Gastroesophageal sphincter (tissue), 4 donors: ENCODE results near the gene RAB7B. TPM values are rescaled to one million over a fixed set of nuclear protein-coding genes. Genes with fewer than 3 reads are reported as not detected.

Experiments used
- ATAC-seq: fragments of 150-250 bp; one replicate; pipeline ENCODE4 v1.9.1; 2016; ENCODE audit warnings: mild to moderate bottlenecking, moderate library complexity
- H3K27ac ChIP-seq, 4 donors: fragments of 200-600 bp; sonication (generic) in 3 of 4; 1 replicate in 3 of 4; 2 replicates in 1 of 4; pipeline ENCODE4 v1.5.1; 2016 to 2019
- H3K27me3 ChIP-seq: fragments of 200-600 bp; sonication (generic); one replicate; pipeline ENCODE4 v1.5.1; 2019
- H3K36me3 ChIP-seq, 2 donors: fragments of 200-600 bp; sonication (generic); one replicate each; pipeline ENCODE4 v1.5.1; 2019; ENCODE audit warnings: control low read depth in 1 of 2
- H3K4me1 ChIP-seq, 3 donors: fragments of 200-600 bp; sonication (generic); 1 replicate in 2 of 3; 2 replicates in 1 of 3; pipeline ENCODE4 v1.5.1; 2016 to 2019; ENCODE audit warnings: control low read depth in 2 of 3
- H3K4me3 ChIP-seq, 2 donors: fragments of 200-600 bp; sonication (generic); one replicate each; pipeline ENCODE4 v1.5.1; 2019; ENCODE audit warnings: mild to moderate bottlenecking in 1 of 2, moderate library complexity in 1 of 2
- H3K9me3 ChIP-seq, 3 donors: fragments of 200-600 bp; sonication (generic); one replicate each; pipeline ENCODE4 v1.5.1; 2017 to 2019; ENCODE audit warnings: control low read depth in 2 of 3
- EP300 ChIP-seq: sonication (generic); formaldehyde crosslinking; IDR thresholded peaks from one replicate; pipeline ENCODE4 v1.6.1; 2017; ENCODE audit warnings: antibody characterized with exemption, mild to moderate bottlenecking
- POLR2A ChIP-seq, 2 donors: fragments of 450-650 bp; IDR thresholded peaks; one replicate each; pipeline ENCODE4 v1.6.1; 2017; ENCODE audit warnings: antibody characterized with exemption in 2 of 2, mild to moderate bottlenecking in 2 of 2, moderate library complexity in 1 of 2
- POLR2AphosphoS5 ChIP-seq: sonication (generic); formaldehyde crosslinking; IDR thresholded peaks from one replicate; pipeline ENCODE4 v1.6.1; 2017; ENCODE audit warnings: antibody characterized with exemption
- WGBS, 2 donors: methylation state at CpG; one replicate each; pipeline ENCODE4 v1.1.5; 2018; ENCODE audit warnings: low coverage in 1 of 2; 5-methylcytosine and 5-hydroxymethylcytosine counted together
- total RNA-seq, 4 donors: library from RNA; depleted of rRNA; stranded (reverse); fragments of >200 nt; gene quantifications; one replicate each; pipeline ENCODE4 v1.1.0, GENCODE V29; 2016
- TF ChIP-seq, protein P1 (sequence below), 4 experiments: fragments of 200-600 bp in 2 of 4; fragments of 450-650 bp in 2 of 4; sonication (generic) in 1 of 4; IDR thresholded peaks; one replicate each; pipeline ENCODE4 v1.5.1; 2017 to 2019; ENCODE audit warnings: antibody characterized with exemption in 4 of 4, mild to moderate bottlenecking in 2 of 4, moderate library complexity in 2 of 4

Gene RAB7B
- total RNA-seq, 4 donors from 2014 or later: 0.78 to 2.4 (median 2.0) TPM

DNA sequence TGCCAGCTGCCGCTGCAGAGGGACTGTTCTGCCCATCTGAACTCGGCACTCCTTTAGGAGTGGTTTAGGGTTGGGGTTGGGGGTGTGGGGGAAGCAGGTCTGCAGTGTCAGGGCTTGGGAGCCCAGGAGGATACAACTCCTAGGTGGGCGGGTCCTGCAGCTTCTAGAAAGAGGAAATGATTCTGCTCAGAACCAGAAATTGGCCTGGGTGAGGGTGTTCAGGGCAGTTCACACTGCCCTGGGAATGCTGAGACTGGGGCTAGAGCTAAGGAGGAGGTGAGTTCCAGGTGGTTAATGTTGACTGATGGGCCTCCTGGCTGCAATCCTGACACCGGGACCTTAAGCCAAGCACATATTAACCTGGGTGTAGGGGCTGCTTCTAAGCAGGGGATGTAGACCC lies 55.2 kb downstream of the RAB7B start:
- Histone ChIP-seq H3K9me3 (no peaks in the 10 kb centered on the region), H3K27me3 (peaks cover 25% of the 10 kb centered on the region), H3K27ac (no peak overlapping the region), H3K36me3 (no peaks in the 10 kb centered on the region), H3K4me3 (no peak overlapping the region), H3K4me1 (no peaks in the 10 kb centered on the region)
- no CpG with 5 or more reads among the region's 4 CpGs for WGBS, 2 donors
- TF ChIP-seq POLR2A (IDR thresholded peaks at IDR 0.05) (no peak), POLR2AphosphoS5 (no peak), EP300 (no peak)
- TF ChIP-seq, protein P1, sequence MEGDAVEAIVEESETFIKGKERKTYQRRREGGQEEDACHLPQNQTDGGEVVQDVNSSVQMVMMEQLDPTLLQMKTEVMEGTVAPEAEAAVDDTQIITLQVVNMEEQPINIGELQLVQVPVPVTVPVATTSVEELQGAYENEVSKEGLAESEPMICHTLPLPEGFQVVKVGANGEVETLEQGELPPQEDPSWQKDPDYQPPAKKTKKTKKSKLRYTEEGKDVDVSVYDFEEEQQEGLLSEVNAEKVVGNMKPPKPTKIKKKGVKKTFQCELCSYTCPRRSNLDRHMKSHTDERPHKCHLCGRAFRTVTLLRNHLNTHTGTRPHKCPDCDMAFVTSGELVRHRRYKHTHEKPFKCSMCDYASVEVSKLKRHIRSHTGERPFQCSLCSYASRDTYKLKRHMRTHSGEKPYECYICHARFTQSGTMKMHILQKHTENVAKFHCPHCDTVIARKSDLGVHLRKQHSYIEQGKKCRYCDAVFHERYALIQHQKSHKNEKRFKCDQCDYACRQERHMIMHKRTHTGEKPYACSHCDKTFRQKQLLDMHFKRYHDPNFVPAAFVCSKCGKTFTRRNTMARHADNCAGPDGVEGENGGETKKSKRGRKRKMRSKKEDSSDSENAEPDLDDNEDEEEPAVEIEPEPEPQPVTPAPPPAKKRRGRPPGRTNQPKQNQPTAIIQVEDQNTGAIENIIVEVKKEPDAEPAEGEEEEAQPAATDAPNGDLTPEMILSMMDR (IDR thresholded peaks at IDR 0.05): no peak
- no peak for ATAC-seq

DNA sequence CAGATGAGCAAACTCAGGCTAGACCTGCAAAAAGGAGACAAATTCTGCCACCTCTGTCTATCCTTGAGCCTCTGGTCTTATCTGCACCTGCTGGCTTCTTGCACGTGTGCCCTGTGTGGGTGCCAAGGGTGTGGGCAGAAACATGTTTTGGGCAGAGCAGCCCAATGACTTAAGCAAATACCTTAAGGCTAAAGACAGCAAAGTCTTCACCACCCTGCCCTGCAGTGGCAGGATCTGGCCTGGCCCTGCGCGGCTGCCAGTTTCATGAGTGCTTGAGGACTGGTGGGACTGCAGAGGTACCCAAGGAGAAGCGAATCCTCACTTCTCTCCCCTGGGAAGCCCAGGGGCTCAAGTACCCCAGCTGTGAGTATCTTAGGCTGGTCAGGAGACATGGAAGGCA lies 56.2 kb downstream of the RAB7B start:
- Histone ChIP-seq H3K27me3 (peaks cover 35% of the 10 kb centered on the region), H3K9me3 (no peaks in the 10 kb centered on the region), H3K4me1 (no peaks in the 10 kb centered on the region), H3K4me3 (no peak overlapping the region), H3K36me3 (no peaks in the 10 kb centered on the region), H3K27ac (no peak overlapping the region)
- TF ChIP-seq POLR2A (IDR thresholded peaks at IDR 0.05): no peak
- TF ChIP-seq POLR2AphosphoS5: no peak
- TF ChIP-seq, protein P1 (IDR thresholded peaks at IDR 0.05): no peak
- no peak for TF ChIP-seq EP300
- no peak for ATAC-seq
- WGBS, 2 donors: 83% methylated on average over 1 of the region's 4 CpGs; no CpG with 5 or more reads in 1 of the 2 donors

DNA sequence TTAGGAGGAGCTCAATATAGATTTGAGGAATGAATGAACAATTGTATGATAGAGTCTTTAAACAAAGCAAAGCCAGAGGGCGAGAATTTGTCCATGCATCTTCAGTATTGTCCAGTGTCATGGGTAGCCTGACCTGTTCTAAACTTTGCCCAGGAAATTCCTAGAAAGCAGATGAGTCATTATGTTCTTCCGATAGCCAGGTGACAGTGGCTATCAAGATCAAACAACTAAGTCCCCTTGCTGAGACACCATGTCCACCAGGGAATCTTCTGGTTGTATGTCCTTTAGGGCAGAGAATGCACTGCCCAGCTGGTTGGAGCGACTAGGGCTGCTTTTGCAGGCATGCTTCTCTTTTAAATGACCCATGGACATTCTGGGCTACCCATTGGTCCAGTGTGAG lies 58.1 kb downstream of the RAB7B start:
- 88% methylated on average over 2 of the region's 3 CpGs; no CpG with 5 or more reads in 1 of the 2 donors for WGBS, 2 donors
- H3K4me1 ChIP-seq: no peaks in the 10 kb centered on the region
- no peak overlapping the region for H3K4me3 ChIP-seq

DNA sequence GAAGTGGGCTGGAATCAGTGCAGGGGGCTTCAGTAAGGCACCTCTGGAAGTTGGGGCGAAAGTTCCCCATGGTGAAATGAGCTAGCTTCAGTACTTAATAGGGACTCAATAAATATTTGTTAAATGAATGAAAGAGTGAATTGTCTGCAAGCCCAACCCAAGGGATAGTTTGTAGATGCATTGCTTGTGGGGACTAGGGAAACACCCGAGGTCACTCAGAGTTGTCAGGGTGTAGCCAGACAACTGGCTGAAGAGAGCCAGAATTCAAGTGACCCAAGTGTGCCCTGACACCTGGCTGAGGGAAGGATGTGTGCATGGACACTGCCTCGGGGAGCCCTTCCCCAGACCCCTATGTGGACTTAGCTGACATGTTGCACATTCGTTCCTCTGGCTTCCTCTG lies 58.7 kb downstream of the RAB7B start:
- ATAC-seq: no peak
- Histone ChIP-seq H3K27me3 (peaks cover 51% of the 10 kb centered on the region), H3K27ac (no peak overlapping the region), H3K36me3 (no peaks in the 10 kb centered on the region), H3K9me3 (no peaks in the 10 kb centered on the region), H3K4me3 (no peak overlapping the region), H3K4me1 (no peaks in the 10 kb centered on the region)
- TF ChIP-seq POLR2A (IDR thresholded peaks at IDR 0.05) (no peak), POLR2AphosphoS5 (no peak), EP300 (no peak)
- TF ChIP-seq, protein P1 (IDR thresholded peaks at IDR 0.05): no peak
- WGBS, 2 donors: 54% methylated on average over 3 of the region's 4 CpGs; no CpG with 5 or more reads in 1 of the 2 donors

More for the DNA sequence above, 58.1 kb downstream of the RAB7B start:
- TF ChIP-seq, protein P1 (IDR thresholded peaks at IDR 0.05): no peak
- TF ChIP-seq POLR2A (IDR thresholded peaks at IDR 0.05) (no peak), EP300 (no peak), POLR2AphosphoS5 (no peak)
- no peaks in the 10 kb centered on the region for H3K36me3 ChIP-seq
- ATAC-seq: no peak
- no peak overlapping the region for H3K27ac ChIP-seq
- H3K27me3 ChIP-seq: peaks cover 47% of the 10 kb centered on the region
- H3K9me3 ChIP-seq: no peaks in the 10 kb centered on the region

DNA sequence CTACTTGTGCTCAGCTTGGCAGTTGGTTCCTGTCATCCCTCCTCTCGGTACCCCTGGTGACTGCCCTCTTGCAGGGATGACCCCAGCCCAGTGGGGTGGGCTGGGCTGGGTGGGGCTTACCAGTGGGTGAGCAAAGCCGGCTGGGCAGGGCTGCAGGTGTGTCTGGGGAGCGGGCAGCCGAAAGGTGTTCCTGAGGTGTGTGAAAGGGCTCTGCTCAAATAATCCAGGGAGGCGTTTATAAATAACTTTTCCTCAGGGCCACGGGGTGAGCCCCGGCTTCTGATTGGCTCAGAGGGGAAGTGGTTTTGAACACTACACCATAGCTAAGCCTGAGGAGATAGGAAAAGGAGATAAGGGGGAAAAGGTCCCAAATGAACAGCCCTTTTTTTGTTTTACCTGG lies 60.0 kb downstream of the RAB7B start, which contains the start of gene SLC26A9:
TSS of gene SLC26A9 (minus strand) at position 212 of the 400 bp plus-strand sequence. CDS start 7,636 bp downstream, outside the sequence.
- no peak for ATAC-seq
- no peak within 1 kb of the TSS for H3K27ac ChIP-seq
- H3K27me3 ChIP-seq: peaks cover 57% of the 10 kb centered on the region
- no peaks in the 10 kb centered on the region for H3K36me3 ChIP-seq
- no peaks in the 10 kb centered on the region for H3K4me1 ChIP-seq
- H3K9me3 ChIP-seq: no peaks in the 10 kb centered on the region
- TF ChIP-seq, protein P1 (IDR thresholded peaks at IDR 0.05): no peak
- TF ChIP-seq EP300 (no peak), POLR2AphosphoS5 (no peak), POLR2A (IDR thresholded peaks at IDR 0.05) (no peak)
- H3K4me3 ChIP-seq: no peak within 1 kb of the TSS
- WGBS, 2 donors: 29 to 59% methylated on average over 2 to 3 of the region's 7 CpGs
